SK-N-SH (cell line): Measurements from ENCODE around the gene ISLR. TPM values are rescaled to one million over a fixed set of nuclear protein-coding genes. Genes with fewer than 3 reads are reported as not detected.

Source experiments
- CTCF ChIA-PET: fragments of 300-600, 350-600 bp; formaldehyde crosslinking; extraction: SDS; loops from one replicate; lab custom pipeline; 2021; lab: Yijun Ruan, JAX
- POLR2A ChIA-PET: fragments of 350-600 bp; sonication (Branson Sonifier 250); formaldehyde crosslinking; extraction: SDS; loops from one replicate; lab custom pipeline; 2020; ENCODE audit warnings: antibody characterized with exemption, inconsistent platforms; lab: Yijun Ruan, JAX
- DNase-seq: peaks from one replicate; pipeline ENCODE4 v3.0.0; 2012
- H2AFZ ChIP-seq: fragments of 200-600 bp; sonication (generic); 2 replicates; pipeline ENCODE4 v1.8.1; 2016; ENCODE audit warnings: antibody characterized with exemption, mild to moderate bottlenecking, low read depth
- H3F3A ChIP-seq: fragments of 200-600 bp; sonication (generic); replicated peaks from 2 replicates; pipeline ENCODE3; 2016; ENCODE audit warnings: antibody characterized with exemption, mild to moderate bottlenecking; ENCODE audit not compliant: insufficient read depth
- H3K27ac ChIP-seq, 2 experiments: fragments of 200-500 bp in 1 of 2; fragments of 200-600 bp in 1 of 2; sonication (Bioruptor generic) in 1 of 2; sonication (generic), shearing (Covaris generic) in 1 of 2; 2 replicates each; pipeline versions ENCODE4 v1.5.1 to v1.6.1; 2014 to 2016; ENCODE audit warnings: low read depth in 2 of 2, inconsistent platforms in 1 of 2, low read length in 1 of 2, mild to moderate bottlenecking in 1 of 2, mixed read lengths in 1 of 2
- H3K27me3 ChIP-seq: fragments of 200-600 bp; sonication (generic), shearing (Covaris generic); 2 replicates; pipeline ENCODE4 v1.6.1; 2016; ENCODE audit warnings: mixed run types; ENCODE audit not compliant: insufficient read depth
- H3K36me3 ChIP-seq, 2 experiments: fragments of 200-500 bp in 1 of 2; fragments of 200-600 bp in 1 of 2; sonication (Bioruptor generic) in 1 of 2; sonication (generic) in 1 of 2; replicated peaks in 1 of 2; 2 replicates each; pipeline versions ENCODE3 to v1.5.1; 2014 to 2016; ENCODE audit warnings: low read length in 1 of 2, mild to moderate bottlenecking in 1 of 2; ENCODE audit not compliant: insufficient read depth in 2 of 2, control insufficient read depth in 1 of 2
- H3K4me1 ChIP-seq, 2 experiments: fragments of 200-500 bp in 1 of 2; fragments of 200-600 bp in 1 of 2; sonication (Bioruptor generic) in 1 of 2; sonication (generic), shearing (Covaris generic) in 1 of 2; 2 replicates each; pipeline versions ENCODE4 v1.5.1 to v1.6.1; 2014 to 2016; ENCODE audit warnings: low read depth in 1 of 2, low read length in 1 of 2, mixed run types in 1 of 2; ENCODE audit not compliant: insufficient read depth in 2 of 2, control insufficient read depth in 1 of 2
- H3K4me2 ChIP-seq: fragments of 200-600 bp; sonication (generic), shearing (Covaris generic); 2 replicates; pipeline ENCODE4 v1.6.1; 2017; ENCODE audit warnings: mixed run types
- H3K4me3 ChIP-seq, 2 experiments: fragments of 200-500 bp in 1 of 2; fragments of 200-600 bp in 1 of 2; sonication (Bioruptor generic) in 1 of 2; sonication (generic), shearing (Covaris generic) in 1 of 2; 2 replicates each; pipeline versions ENCODE4 v1.5.1 to v1.8.1; 2014 to 2016; ENCODE audit warnings: low read depth in 2 of 2, inconsistent platforms in 1 of 2, low read length in 1 of 2, mild to moderate bottlenecking in 1 of 2, mixed read lengths in 1 of 2, moderate library complexity in 1 of 2
- H3K79me2 ChIP-seq: fragments of 200-600 bp; sonication (generic); 2 replicates; pipeline ENCODE4 v1.8.1; 2017; ENCODE audit warnings: mild to moderate bottlenecking; ENCODE audit not compliant: insufficient read depth
- H3K9ac ChIP-seq: fragments of 200-600 bp; sonication (generic); 2 replicates; pipeline ENCODE4 v1.6.1; 2017; ENCODE audit warnings: mixed run types
- H3K9me2 ChIP-seq: fragments of 200-600 bp; sonication (generic); 2 replicates; pipeline ENCODE4 v1.6.1; 2017; ENCODE audit warnings: mixed run types
- H3K9me3 ChIP-seq: fragments of 200-600 bp; sonication (generic); 2 replicates; pipeline ENCODE4 v1.6.1; 2017; ENCODE audit warnings: mixed run types, mild to moderate bottlenecking, moderate library complexity
- H4K20me1 ChIP-seq: fragments of 200-600 bp; sonication (generic); 2 replicates; pipeline ENCODE4 v1.6.1; 2017; ENCODE audit warnings: mild to moderate bottlenecking, mixed run types; ENCODE audit not compliant: insufficient read depth
- EP300 ChIP-seq, 2 experiments: IDR thresholded peaks; 2 replicates each; pipeline versions ENCODE4 v1.4.0 to v1.6.1; 2012; ENCODE audit warnings: borderline replicate concordance in 1 of 2, low read depth in 1 of 2, low read length in 1 of 2
- EZH2phosphoT487 ChIP-seq: fragments of 200-600 bp; sonication (generic); IDR thresholded peaks from 2 replicates; pipeline ENCODE4 v1.6.1; 2017; ENCODE audit warnings: low read depth, mixed run types, mild to moderate bottlenecking, antibody characterized with exemption, moderate library complexity, borderline replicate concordance
- FOXJ3 ChIP-seq: sonication (generic); formaldehyde crosslinking; IDR thresholded peaks from 2 replicates; pipeline ENCODE4 v1.5.1; 2020; ENCODE audit warnings: mild to moderate bottlenecking, missing genetic modification reagents
- GABPA ChIP-seq: IDR thresholded peaks from 2 replicates; pipeline ENCODE4 v1.4.0; 2012; ENCODE audit warnings: low read depth, mild to moderate bottlenecking
- GATA2 ChIP-seq: sonication (generic); formaldehyde crosslinking; IDR thresholded peaks from 2 replicates; pipeline ENCODE4 v1.5.0; 2020; ENCODE audit warnings: mild to moderate bottlenecking, missing genetic modification reagents
- MAX ChIP-seq: IDR thresholded peaks from 2 replicates; pipeline ENCODE4 v1.4.0; 2012; ENCODE audit warnings: low read depth
- POLR2AphosphoS5 ChIP-seq: IDR thresholded peaks from 2 replicates; pipeline ENCODE4 v1.6.1; 2012; ENCODE audit warnings: low read depth, low read length
- RAD21 ChIP-seq: IDR thresholded peaks from 2 replicates; pipeline ENCODE4 v1.6.1; 2012; ENCODE audit warnings: mild to moderate bottlenecking, low read length
- RFX5 ChIP-seq: IDR thresholded peaks from 2 replicates; pipeline ENCODE4 v1.6.1; 2012; ENCODE audit warnings: mild to moderate bottlenecking, improper control_type of control experiment, low read length
- RXRA ChIP-seq: IDR thresholded peaks from 2 replicates; pipeline ENCODE4 v1.4.0; 2012; ENCODE audit warnings: low read depth, mild to moderate bottlenecking, borderline replicate concordance
- SMC3 ChIP-seq: IDR thresholded peaks from 2 replicates; pipeline ENCODE4 v1.6.1; 2012; ENCODE audit warnings: low read depth, low read length, improper control_type of control experiment
- USF1 ChIP-seq: IDR thresholded peaks from 2 replicates; pipeline ENCODE4 v1.4.0; 2012; ENCODE audit warnings: low read depth, borderline replicate concordance
- USF2 ChIP-seq: fragments of 150-350 bp; IDR thresholded peaks from 2 replicates; pipeline ENCODE4 v1.6.1; 2017; ENCODE audit warnings: antibody characterized with exemption, low read length, low read depth, borderline replicate concordance
- YY1 ChIP-seq: IDR thresholded peaks from 2 replicates; pipeline ENCODE4 v1.4.0; 2012; ENCODE audit warnings: low read depth, mild to moderate bottlenecking
- ZBTB33 ChIP-seq: IDR thresholded peaks from 2 replicates; pipeline ENCODE4 v1.4.0; 2012; ENCODE audit warnings: low read depth, borderline replicate concordance
- WGBS: methylation state at CpG from one replicate; pipeline ENCODE4 v1.1.6; 2017; ENCODE audit warnings: low lambda C conversion rate; 5-methylcytosine and 5-hydroxymethylcytosine counted together
- polyA plus RNA-seq, 3 experiments: library from polyadenylated mRNA; depleted of rRNA; stranded (reverse); fragments of >200 nt; gene quantifications; 2 replicates each; pipeline ENCODE4 v1.2.3, GENCODE V29; 2012

Gene ISLR
- polyA plus RNA-seq, 1 of the 3 experiments (the other 2 are of a cell fraction): 7.3 TPM

GRCh38 chr15:74191798-74192197 is 18.3 kb downstream of the ISLR start:
- no peak overlapping the region for H2AFZ ChIP-seq
- POLR2A ChIA-PET: interaction anchor here (1.3 kb wide), 1 partner anchor 9 kb away, joined by 4 read pairs; no protein-coding TSS in a partner anchor
- peaks cover 35 to 57% of the 10 kb centered on the region in 2 experiments for H3K4me1 ChIP-seq
- no peak overlapping the region for H3K9ac ChIP-seq
- no peak overlapping the region for H3K4me3 ChIP-seq
- H3K9me2 ChIP-seq: no peaks in the 10 kb centered on the region
- H3K27ac ChIP-seq: peak overlapping the region in 1 of 2 experiments; percentile 78; a peak in 2 of 4 replicates
- no peaks in the 10 kb centered on the region for H3K27me3 ChIP-seq
- H4K20me1 ChIP-seq: no peaks in the 10 kb centered on the region
- no peak for DNase-seq
- CTCF ChIA-PET: interaction anchor here (1.0 to 2.4 kb wide), 5 partner anchors 36 to 131 kb away, joined by 3 to 10 read pairs (median 6); no protein-coding TSS in a partner anchor
- WGBS: 68% methylated on average over 2 of the region's 3 CpGs
- H3K9me3 ChIP-seq: no peaks in the 10 kb centered on the region
- H3K36me3 ChIP-seq: peaks cover 0 to 32% of the 10 kb centered on the region in 2 experiments
- TF ChIP-seq RAD21: no peak
- TF ChIP-seq RFX5: peak; percentile 87
- no peak overlapping the region for H3K4me2 ChIP-seq
- no peaks in the 10 kb centered on the region for H3K79me2 ChIP-seq
- peaks cover 41% of the 10 kb centered on the region for H3F3A ChIP-seq

GRCh38 chr15:74192751-74193150 is 19.2 kb downstream of the ISLR start:
- H3K4me1 ChIP-seq: peaks cover 37 to 58% of the 10 kb centered on the region in 2 experiments
- no peak overlapping the region for H2AFZ ChIP-seq
- H3K9me2 ChIP-seq: no peaks in the 10 kb centered on the region
- H3K9me3 ChIP-seq: no peaks in the 10 kb centered on the region
- H3K9ac ChIP-seq: no peak overlapping the region
- peaks cover 36% of the 10 kb centered on the region for H3F3A ChIP-seq
- H3K27me3 ChIP-seq: no peaks in the 10 kb centered on the region
- peaks cover 0 to 34% of the 10 kb centered on the region in 2 experiments for H3K36me3 ChIP-seq
- H3K79me2 ChIP-seq: no peaks in the 10 kb centered on the region
- DNase-seq: no peak
- ChIA-PET POLR2A (interaction anchor here (0.5 to 1.3 kb wide), 3 partner anchors 8 to 265 kb away, joined by 3 to 4 read pairs (median 3); no protein-coding TSS in a partner anchor), CTCF (interaction anchor here (1.1 to 2.6 kb wide), 5 partner anchors 10 to 115 kb away, joined by 3 to 10 read pairs (median 6); partner anchors contain the start of gene STRA6)
- WGBS: 100% methylated on average over 5 of the region's 5 CpGs
- H4K20me1 ChIP-seq: no peaks in the 10 kb centered on the region
- no peak overlapping the region for H3K4me3 ChIP-seq
- H3K4me2 ChIP-seq: peak overlapping the region; percentile 30
- H3K27ac ChIP-seq: peak overlapping the region; percentile 78 to 89
- TF ChIP-seq MAX (no peak), USF2 (no peak), GABPA (no peak), GATA2 (no peak), POLR2AphosphoS5 (no peak), RFX5 (no peak), ZBTB33 (no peak), SMC3 (no peak), USF1 (no peak), EP300 (IDR thresholded peaks at IDR 0.05; ENCODE audit: borderline replicate concordance in 1 of 2, low read depth in 1 of 2, low read length in 1 of 2) (no peak), YY1 (no peak), FOXJ3 (no peak), EZH2phosphoT487 (no peak), RXRA (no peak)
- TF ChIP-seq, all 33 proteins: peak for 0
